ENCODE data around the gene DYNC2I2. TPM values are rescaled to one million over a fixed set of nuclear protein-coding genes. Genes with fewer than 3 reads are reported as not detected.

DYNC2I2 gene
- total RNA-seq, 1 experiment from 2014 or later, result 225 TPM

DNA sequence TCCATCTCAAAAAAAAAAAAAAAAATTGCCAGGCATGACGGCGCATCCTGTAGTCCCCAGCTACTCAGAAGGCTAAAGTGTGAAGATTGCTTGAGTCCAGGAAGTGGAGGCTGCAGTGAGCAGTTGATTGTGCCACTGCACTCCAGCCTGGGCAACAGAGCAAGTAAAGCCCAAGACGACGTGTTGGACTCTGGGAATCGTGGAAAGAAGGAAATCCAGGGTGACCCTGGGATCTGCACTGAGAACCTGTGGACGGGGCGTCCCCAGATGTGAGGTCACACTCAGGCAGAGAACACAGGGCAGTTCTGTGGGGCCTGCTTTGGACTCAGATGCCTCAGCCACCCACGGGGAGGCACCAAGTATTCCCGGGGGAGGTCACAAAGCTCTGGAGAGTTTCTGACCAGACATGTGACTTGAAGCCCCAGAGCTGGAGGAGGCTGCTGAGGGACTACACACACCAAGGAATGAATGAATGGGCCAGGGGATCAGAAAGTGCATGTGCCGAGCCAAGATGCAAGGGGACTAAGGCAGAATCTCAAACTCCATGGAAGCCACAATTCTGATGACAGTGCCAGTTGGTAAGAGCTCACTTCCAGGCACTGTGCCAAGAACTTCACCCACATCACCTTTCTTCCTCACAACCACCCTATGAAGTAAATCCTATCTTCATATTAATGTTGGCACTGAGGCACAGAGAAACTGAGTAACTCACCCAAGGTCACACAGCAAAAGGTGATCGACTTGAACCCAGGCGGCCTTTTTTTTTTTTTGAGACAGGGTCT is 12.9 kb downstream of the DYNC2I2 start:
- no peak for DNase-seq
- ChIA-PET CTCF (interaction anchor here (0.7 kb wide), 1 partner anchor 280 kb away, joined by 4 read pairs; no protein-coding TSS in a partner anchor), POLR2A (ENCODE audit: unreplicated experiment) (interaction anchor here (0.6 to 0.7 kb wide), 2 partner anchors 109 to 380 kb away, joined by 4 to 12 read pairs; no protein-coding TSS in a partner anchor)
- no peak overlapping the region for H3K27ac ChIP-seq
- H3K36me3 ChIP-seq (ENCODE audit: low read depth), result peaks cover 9% of the 10 kb centered on the region; the same call in 1 of the 2 replicates
- no TSS peak for BruUV-seq (replicated peaks)
- H4K20me1 ChIP-seq (ENCODE audit: insufficient read depth), result no peaks in the 10 kb centered on the region
- peaks cover 15% of the 10 kb centered on the region; the same call in 1 of the 2 replicates for H3F3A ChIP-seq (ENCODE audit: insufficient read depth, low read depth)
- no peaks in the 10 kb centered on the region for H3K27me3 ChIP-seq (ENCODE audit: insufficient read depth, low read depth)
- intact Hi-C loops (cut with micrococcal nuclease; ENCODE audit: unreplicated experiment), result no loop called here
- no peaks in the 10 kb centered on the region for H3K9me3 ChIP-seq (ENCODE audit: insufficient read depth, low read depth)
- peaks cover 25% of the 10 kb centered on the region for H3K79me2 ChIP-seq (ENCODE audit: low read depth)
- TF ChIP-seq, protein P1, sequence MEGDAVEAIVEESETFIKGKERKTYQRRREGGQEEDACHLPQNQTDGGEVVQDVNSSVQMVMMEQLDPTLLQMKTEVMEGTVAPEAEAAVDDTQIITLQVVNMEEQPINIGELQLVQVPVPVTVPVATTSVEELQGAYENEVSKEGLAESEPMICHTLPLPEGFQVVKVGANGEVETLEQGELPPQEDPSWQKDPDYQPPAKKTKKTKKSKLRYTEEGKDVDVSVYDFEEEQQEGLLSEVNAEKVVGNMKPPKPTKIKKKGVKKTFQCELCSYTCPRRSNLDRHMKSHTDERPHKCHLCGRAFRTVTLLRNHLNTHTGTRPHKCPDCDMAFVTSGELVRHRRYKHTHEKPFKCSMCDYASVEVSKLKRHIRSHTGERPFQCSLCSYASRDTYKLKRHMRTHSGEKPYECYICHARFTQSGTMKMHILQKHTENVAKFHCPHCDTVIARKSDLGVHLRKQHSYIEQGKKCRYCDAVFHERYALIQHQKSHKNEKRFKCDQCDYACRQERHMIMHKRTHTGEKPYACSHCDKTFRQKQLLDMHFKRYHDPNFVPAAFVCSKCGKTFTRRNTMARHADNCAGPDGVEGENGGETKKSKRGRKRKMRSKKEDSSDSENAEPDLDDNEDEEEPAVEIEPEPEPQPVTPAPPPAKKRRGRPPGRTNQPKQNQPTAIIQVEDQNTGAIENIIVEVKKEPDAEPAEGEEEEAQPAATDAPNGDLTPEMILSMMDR (conservative IDR thresholded peaks at IDR 0.05), result no peak
- TF ChIP-seq EZH2 (IDR thresholded peaks at IDR 0.05; ENCODE audit: low read depth), result no peak
- no peaks in the 10 kb centered on the region for H3K9me2 ChIP-seq (ENCODE audit: insufficient read depth)
- H3K4me1 ChIP-seq (replicated peaks; ENCODE audit: insufficient read depth), result no peaks in the 10 kb centered on the region
- H3K4me2 ChIP-seq, result no peak overlapping the region
- H2AFZ ChIP-seq, result no peak overlapping the region
- no peak overlapping the region for H3K4me3 ChIP-seq

DNA sequence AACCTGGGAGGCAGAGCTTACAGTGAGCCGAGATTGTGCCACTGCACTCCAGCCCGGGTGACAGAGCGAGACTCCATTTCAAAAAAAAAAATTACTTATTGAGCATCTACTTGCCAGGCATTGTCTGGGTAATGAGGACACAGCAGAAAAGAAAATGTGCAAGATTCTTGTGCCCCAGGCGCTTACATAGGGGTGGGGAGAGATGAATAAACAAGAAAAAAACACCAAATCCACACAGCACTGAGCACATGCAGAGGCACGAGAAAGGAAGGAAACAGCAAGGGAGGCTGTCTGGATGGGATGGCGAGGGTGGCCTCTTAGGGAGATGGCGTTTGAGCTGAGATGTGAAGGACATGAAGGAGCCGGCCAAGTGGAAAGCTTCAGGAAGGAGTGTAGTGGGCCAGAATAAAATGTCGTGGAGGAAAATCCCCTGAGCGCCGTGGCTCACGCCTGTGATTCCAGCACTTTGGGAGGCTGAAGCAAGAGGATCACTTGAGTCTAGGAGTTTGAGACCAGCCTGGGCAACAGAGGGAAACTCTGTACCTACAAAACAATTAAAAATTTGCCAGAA is 13.9 kb downstream of the DYNC2I2 start:
- Histone ChIP-seq H2AFZ (no peak overlapping the region), H3K4me3 (no peak overlapping the region), H3K4me2 (no peak overlapping the region), H3K79me2 (ENCODE audit: low read depth) (peaks cover 17% of the 10 kb centered on the region), H3F3A (ENCODE audit: insufficient read depth, low read depth) (peaks cover 15% of the 10 kb centered on the region; the same call in 1 of the 2 replicates), H3K9me3 (ENCODE audit: insufficient read depth, low read depth) (no peaks in the 10 kb centered on the region), H3K9me2 (ENCODE audit: insufficient read depth) (no peaks in the 10 kb centered on the region), H3K36me3 (ENCODE audit: low read depth) (peaks cover 9% of the 10 kb centered on the region; the same call in 1 of the 2 replicates), H3K27ac (no peak overlapping the region), H3K27me3 (ENCODE audit: insufficient read depth, low read depth) (no peaks in the 10 kb centered on the region), H3K4me1 (replicated peaks; ENCODE audit: insufficient read depth) (no peaks in the 10 kb centered on the region), H4K20me1 (ENCODE audit: insufficient read depth) (no peaks in the 10 kb centered on the region)
- intact Hi-C loops (cut with micrococcal nuclease; ENCODE audit: unreplicated experiment), result no loop called here
- no peak for DNase-seq
- TF ChIP-seq, protein P1 (conservative IDR thresholded peaks at IDR 0.05), result no peak
- no peak for TF ChIP-seq EZH2 (IDR thresholded peaks at IDR 0.05; ENCODE audit: low read depth)
- no TSS peak for BruUV-seq (replicated peaks)
- CTCF ChIA-PET, result interaction anchor here (0.6 kb wide), 1 partner anchor 58 kb away, joined by 5 read pairs; no protein-coding TSS in a partner anchor
- POLR2A ChIA-PET (ENCODE audit: unreplicated experiment), result no interaction called here

DNA sequence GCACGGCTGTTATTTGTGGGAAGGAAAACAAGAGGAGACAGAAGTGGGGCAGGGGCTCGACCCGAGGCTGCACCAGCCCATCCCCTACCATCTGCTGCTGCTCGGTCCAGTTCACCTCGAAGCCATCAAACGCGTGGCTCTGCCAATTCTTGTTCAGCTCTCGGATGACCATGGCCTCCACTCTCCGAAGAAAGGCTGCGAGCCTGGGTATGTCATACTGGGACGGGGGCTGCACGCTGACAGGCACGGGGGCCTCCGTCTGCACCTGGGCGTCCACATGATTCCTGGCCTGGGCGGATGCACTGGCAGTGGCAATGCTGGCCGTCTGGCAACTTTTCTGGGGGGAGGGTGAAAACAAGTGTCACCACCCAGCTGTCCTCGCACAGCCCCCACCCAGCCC is 16.0 kb downstream of the DYNC2I2 start:
- DNase-seq, result no peak
- POLR2A ChIA-PET (ENCODE audit: unreplicated experiment), result no interaction called here
- Histone ChIP-seq H3K9me3 (ENCODE audit: insufficient read depth, low read depth) (no peaks in the 10 kb centered on the region), H3K4me3 (no peak overlapping the region), H3K36me3 (ENCODE audit: low read depth) (peaks cover 13% of the 10 kb centered on the region; the same call in 1 of the 2 replicates), H3K9me2 (ENCODE audit: insufficient read depth) (no peaks in the 10 kb centered on the region), H3K4me2 (no peak overlapping the region), H3K27ac (no peak overlapping the region), H2AFZ (no peak overlapping the region), H4K20me1 (ENCODE audit: insufficient read depth) (no peaks in the 10 kb centered on the region), H3K4me1 (replicated peaks; ENCODE audit: insufficient read depth) (peaks cover 21% of the 10 kb centered on the region), H3F3A (ENCODE audit: insufficient read depth, low read depth) (peaks cover 28% of the 10 kb centered on the region; the same call in 1 of the 2 replicates), H3K79me2 (ENCODE audit: low read depth) (peaks cover 12% of the 10 kb centered on the region), H3K27me3 (ENCODE audit: insufficient read depth, low read depth) (no peaks in the 10 kb centered on the region)
- TF ChIP-seq EZH2 (IDR thresholded peaks at IDR 0.05; ENCODE audit: low read depth), result no peak
- TF ChIP-seq, protein P1 (conservative IDR thresholded peaks at IDR 0.05), result no peak
- no TSS peak for BruUV-seq (replicated peaks)
- intact Hi-C loops (cut with micrococcal nuclease; ENCODE audit: unreplicated experiment), result no loop called here
- CTCF ChIA-PET, result no interaction called here
